TTC549 (cell line): Measurements from ENCODE around the gene CD58.

Source experiments
- FAIRE-seq: peaks from 2 replicates; lab custom pipeline; 2012; peaks lifted over from hg19 to GRCh38; lab: Jason Lieb, UNC

CD58 gene

GRCh38 chr1:116465845-116466685 lies 104.8 kb downstream of the CD58 start:
- no peak for FAIRE-seq

- no peak for FAIRE-seq
These were observed 105.4 kb downstream of the CD58 start for GRCh38 chr1:116465477-116465844.
